ENCODE results near the gene STX8.

GRCh38 chr17:9258115-9259015 is 317.3 kb downstream of the STX8 start:
- TF ChIP-seq CTCF (IDR thresholded peaks at IDR 0.05), result no peak
- no peak for TF ChIP-seq TCF7L2 (IDR thresholded peaks at IDR 0.05; ENCODE audit: low read depth, low read length)
- no peak for TF ChIP-seq POLR2AphosphoS5 (IDR thresholded peaks at IDR 0.05; ENCODE audit: low read depth, low read length)
- TF ChIP-seq REST (IDR thresholded peaks at IDR 0.05; ENCODE audit: insufficient read depth in 1 of 2, low read depth in 2 of 2, low read length in 1 of 2), result no peak
- no peak for TF ChIP-seq SIN3A (IDR thresholded peaks at IDR 0.05; ENCODE audit: borderline replicate concordance, insufficient read depth, low read depth, low read length)
